GM12872 (cell line): ENCODE data around the gene SERTAD4.

Experiments used
- CTCF ChIP-seq: IDR thresholded peaks from 3 replicates; pipeline ENCODE4 v1.5.1; 2011; ENCODE audit warnings: low read depth, mild to moderate bottlenecking, low read length, moderate library complexity; ENCODE audit not compliant: insufficient read depth

The SERTAD4 gene

DNA sequence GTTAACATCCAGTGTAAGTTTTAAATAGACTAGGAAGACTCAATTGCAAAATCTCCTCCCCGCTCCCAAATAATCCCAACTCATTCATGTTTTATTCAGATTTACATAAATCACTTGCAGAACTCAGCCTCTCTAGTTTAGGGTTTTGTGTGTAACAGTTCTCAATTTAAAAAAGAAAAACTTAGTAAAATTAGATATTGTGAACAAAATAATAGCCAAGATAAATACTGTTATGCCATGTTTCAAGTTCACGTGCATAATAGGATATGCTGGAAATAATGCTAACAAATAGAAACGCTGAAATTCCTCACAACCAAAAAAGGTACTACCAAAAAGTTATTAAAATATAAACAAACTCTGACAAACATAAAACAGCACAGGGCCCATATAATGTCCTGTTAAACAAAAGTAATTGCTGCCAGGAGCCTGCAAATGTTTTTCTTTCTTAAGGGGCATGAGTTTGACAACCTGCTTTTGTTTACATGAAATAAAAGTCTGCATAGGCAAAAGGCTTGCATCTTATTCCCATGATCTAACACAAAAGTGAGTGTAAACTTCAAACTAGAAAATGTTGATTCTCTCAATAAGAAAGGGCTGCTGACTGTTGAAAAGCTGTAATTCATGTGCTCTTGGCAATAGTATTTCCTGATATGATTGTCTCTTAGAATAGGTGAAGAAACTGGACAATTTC lies 2.9 kb downstream of the SERTAD4 start:
- TF ChIP-seq CTCF = no peak

GRCh38 chr1:210236386-210236839 lies 3.8 kb downstream of the SERTAD4 start:
- no peak for TF ChIP-seq CTCF

DNA sequence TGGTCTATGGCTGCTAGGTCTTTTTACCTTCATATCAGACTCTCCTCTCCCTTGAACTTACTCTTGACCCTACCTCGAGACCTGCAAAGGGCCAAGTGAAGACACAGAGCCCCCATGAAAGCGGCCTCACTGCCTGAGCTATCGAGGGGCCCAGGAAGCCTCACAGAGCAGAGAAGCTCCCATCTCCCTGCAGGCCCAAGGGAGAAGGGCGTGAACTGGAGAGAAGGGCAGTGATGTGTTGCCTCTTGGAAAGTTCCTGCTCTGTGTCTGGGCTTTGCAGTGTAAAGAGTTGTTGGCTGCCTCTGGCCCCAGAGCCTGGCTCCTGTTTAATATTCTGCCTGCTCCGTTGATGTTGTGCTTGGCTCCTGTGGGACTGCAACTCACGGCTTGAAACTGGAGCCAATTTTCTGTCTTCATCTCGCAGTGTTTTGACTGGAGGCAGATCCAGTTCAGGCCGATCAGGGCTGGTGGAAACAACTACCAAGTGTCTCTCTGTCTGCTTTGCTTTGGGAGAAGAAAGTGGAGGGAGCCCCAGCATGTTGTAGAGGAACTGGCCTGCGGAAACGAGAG lies 4.3 kb downstream of the SERTAD4 start:
- no peak for TF ChIP-seq CTCF

GRCh38 chr1:210237479-210237878 lies 4.9 kb downstream of the SERTAD4 start:
- no peak for TF ChIP-seq CTCF

GRCh38 chr1:210237981-210238380 lies 5.4 kb downstream of the SERTAD4 start:
- TF ChIP-seq CTCF = no peak

DNA sequence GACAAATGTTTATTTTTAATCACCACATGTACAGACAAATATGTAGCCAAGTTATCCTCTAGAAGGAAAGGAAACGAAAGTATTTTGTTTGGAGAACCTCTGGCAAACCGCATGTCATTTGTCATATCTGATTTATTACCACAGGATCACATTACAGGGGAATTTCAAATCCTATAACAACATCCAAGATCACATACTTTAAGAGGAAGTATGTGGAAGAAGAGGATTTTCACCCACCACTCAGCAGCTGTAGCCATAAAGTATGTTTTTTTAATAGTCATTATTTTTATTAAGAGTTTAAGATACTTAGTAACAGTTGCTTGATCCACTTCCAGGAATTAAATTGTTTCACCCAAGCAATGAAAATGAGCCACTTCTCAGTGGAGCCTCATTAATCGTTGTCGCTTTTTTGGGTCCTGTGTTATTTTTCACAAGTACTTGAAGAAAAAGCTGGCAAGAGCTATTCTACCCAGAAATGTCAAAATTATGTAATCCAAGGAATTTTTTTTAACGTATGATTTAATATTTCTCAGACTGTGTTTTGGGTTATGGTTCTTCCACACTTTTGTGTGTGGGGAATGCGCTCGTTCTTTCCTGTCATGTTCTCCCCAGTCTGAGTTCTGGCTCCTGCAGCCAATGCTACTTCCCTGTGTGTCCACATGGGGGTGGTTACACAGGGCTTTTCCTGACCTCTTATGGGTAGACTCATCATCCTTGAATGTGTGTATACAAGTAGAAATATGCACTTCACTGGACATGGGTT lies 6.9 kb downstream of the SERTAD4 start:
- TF ChIP-seq CTCF = peak; percentile 23; the same call in 1 of the 3 replicates

GRCh38 chr1:210241121-210241520 lies 8.5 kb downstream of the SERTAD4 start:
- no peak for TF ChIP-seq CTCF
